ENCODE measurements around the gene BEND3.

DNA sequence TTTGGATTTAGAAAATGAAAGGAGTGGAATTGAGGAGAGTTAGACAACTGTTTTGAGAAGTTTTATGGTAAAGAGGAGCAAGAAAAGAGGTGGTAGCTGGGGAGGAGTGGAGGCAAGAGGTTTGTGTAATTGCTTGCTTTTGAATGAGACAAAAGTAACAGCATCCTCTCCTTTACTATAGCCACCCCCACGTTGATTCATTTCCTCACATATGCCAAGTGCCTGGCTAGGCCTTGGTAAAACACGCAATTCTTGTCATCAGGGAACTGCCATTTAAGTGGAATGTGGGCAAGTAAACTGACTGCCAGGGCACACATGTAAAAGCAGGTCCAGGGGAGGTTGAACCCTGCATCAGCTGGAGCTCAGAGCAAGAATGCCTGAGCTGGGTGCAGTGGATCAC lies 83.3 kb downstream of the BEND3 start:
- TF ChIP-seq, protein P1, sequence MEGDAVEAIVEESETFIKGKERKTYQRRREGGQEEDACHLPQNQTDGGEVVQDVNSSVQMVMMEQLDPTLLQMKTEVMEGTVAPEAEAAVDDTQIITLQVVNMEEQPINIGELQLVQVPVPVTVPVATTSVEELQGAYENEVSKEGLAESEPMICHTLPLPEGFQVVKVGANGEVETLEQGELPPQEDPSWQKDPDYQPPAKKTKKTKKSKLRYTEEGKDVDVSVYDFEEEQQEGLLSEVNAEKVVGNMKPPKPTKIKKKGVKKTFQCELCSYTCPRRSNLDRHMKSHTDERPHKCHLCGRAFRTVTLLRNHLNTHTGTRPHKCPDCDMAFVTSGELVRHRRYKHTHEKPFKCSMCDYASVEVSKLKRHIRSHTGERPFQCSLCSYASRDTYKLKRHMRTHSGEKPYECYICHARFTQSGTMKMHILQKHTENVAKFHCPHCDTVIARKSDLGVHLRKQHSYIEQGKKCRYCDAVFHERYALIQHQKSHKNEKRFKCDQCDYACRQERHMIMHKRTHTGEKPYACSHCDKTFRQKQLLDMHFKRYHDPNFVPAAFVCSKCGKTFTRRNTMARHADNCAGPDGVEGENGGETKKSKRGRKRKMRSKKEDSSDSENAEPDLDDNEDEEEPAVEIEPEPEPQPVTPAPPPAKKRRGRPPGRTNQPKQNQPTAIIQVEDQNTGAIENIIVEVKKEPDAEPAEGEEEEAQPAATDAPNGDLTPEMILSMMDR (IDR thresholded peaks at IDR 0.05): no peak
- no peak for TF ChIP-seq POLR2A (IDR thresholded peaks at IDR 0.05)
